Measurements from ENCODE around the gene PITPNM3.
"Not testable (repeated sequence)": the region's sequence is repeated elsewhere in the genome, so short reads cannot be mapped to it uniquely, and the experiment has no call there.

PITPNM3 gene

GRCh38 chr17:6556121-6557039 is at the start of gene PITPNM3:
PITPNM3 (minus strand) TSS chr17:6556555; CDS start chr17:6556406, 149 bp downstream.
- no peak for DNase-seq

- no peak for DNase-seq
Observed at GRCh38 chr17:6605142-6605541, 48.8 kb upstream of the PITPNM3 start.

GRCh38 chr17:6603744-6604325 is 47.5 kb upstream of the PITPNM3 start:
- no peak for DNase-seq

- no peak for DNase-seq
Observed at GRCh38 chr17:6602141-6602540, 45.8 kb upstream of the PITPNM3 start.

- peak; percentile 49 for DNase-seq
Observed at GRCh38 chr17:6599364-6599763, 43.0 kb upstream of the PITPNM3 start.

- DNase-seq = no peak
Observed at GRCh38 chr17:6597727-6598126, 41.4 kb upstream of the PITPNM3 start.

- DNase-seq = no peak
Observed at GRCh38 chr17:6596941-6597340, 40.6 kb upstream of the PITPNM3 start.

- no peak for DNase-seq
Observed at GRCh38 chr17:6596511-6596910, 40.2 kb upstream of the PITPNM3 start.

GRCh38 chr17:6596081-6596480 is 39.7 kb upstream of the PITPNM3 start:
- no peak for DNase-seq

GRCh38 chr17:6593371-6593770 is 37.0 kb upstream of the PITPNM3 start:
- not testable (repeated sequence) for DNase-seq

- DNase-seq = no peak
Observed at GRCh38 chr17:6592173-6592572, 35.8 kb upstream of the PITPNM3 start.

GRCh38 chr17:6591599-6592158 is 35.3 kb upstream of the PITPNM3 start:
- DNase-seq = no peak

- no peak for DNase-seq
Observed at GRCh38 chr17:6589266-6589946, 33.1 kb upstream of the PITPNM3 start.

- DNase-seq = no peak
Observed at GRCh38 chr17:6588165-6588564, 31.8 kb upstream of the PITPNM3 start.

- no peak for DNase-seq
Observed at GRCh38 chr17:6587310-6587709, 31.0 kb upstream of the PITPNM3 start.

- DNase-seq = no peak
Observed at GRCh38 chr17:6583411-6583810, 27.1 kb upstream of the PITPNM3 start.

- DNase-seq = no peak
Observed at GRCh38 chr17:6580625-6581024, 24.3 kb upstream of the PITPNM3 start.

GRCh38 chr17:6578491-6578890 is 22.1 kb upstream of the PITPNM3 start:
- DNase-seq = no peak

- DNase-seq = no peak
Observed at GRCh38 chr17:6577686-6578263, 21.4 kb upstream of the PITPNM3 start.

GRCh38 chr17:6576038-6576785 is 19.9 kb upstream of the PITPNM3 start:
- DNase-seq = no peak

GRCh38 chr17:6575596-6575988 is 19.2 kb upstream of the PITPNM3 start:
- DNase-seq = peak; percentile 5

Measured in hematopoietic multipotent progenitor cell treated with erythropoietin and hydrocortisone succinate and interleukin-3 and kit ligand, for 8 days (in vitro differentiated cells).